GM19468 (cell line): ENCODE data around the gene CARD19.
"Not testable (repeated sequence)": the region's sequence is repeated elsewhere in the genome, so short reads cannot be mapped to it uniquely, and the experiment has no call there.

Experiments used
- ATAC-seq: cut with Tn5 transposase; IDR thresholded peaks from one replicate; pipeline ENCODE4 v1.9.1; 2021; ENCODE audit warnings: mild to moderate bottlenecking, moderate library complexity, moderate number of reproducible peaks; ENCODE audit not compliant: unreplicated experiment; ENCODE audit errors: extremely low read depth

The CARD19 gene

GRCh38 chr9:93129691-93130500 is 33.9 kb downstream of the CARD19 start:
- ATAC-seq, result no peak

GRCh38 chr9:93130861-93131481 is 35.0 kb downstream of the CARD19 start:
- ATAC-seq, result no peak

GRCh38 chr9:93131599-93132286 is 35.7 kb downstream of the CARD19 start:
- no peak for ATAC-seq

- no peak for ATAC-seq
Observed at GRCh38 chr9:93132287-93132927, 36.4 kb downstream of the CARD19 start.

GRCh38 chr9:93132946-93133680 is 37.1 kb downstream of the CARD19 start:
- no peak for ATAC-seq

GRCh38 chr9:93133681-93134014 is 37.6 kb downstream of the CARD19 start:
- no peak for ATAC-seq

- peak; percentile 61 for ATAC-seq
Observed at GRCh38 chr9:93134015-93134739, 38.2 kb downstream of the CARD19 start, which contains the start of gene NINJ1. Gene NINJ1 (minus strand): TSS chr9:93134251. CDS start chr9:93134217, 34 bp downstream.

- ATAC-seq, result no peak
Observed at GRCh38 chr9:93134740-93135444, 38.9 kb downstream of the CARD19 start.

- no peak for ATAC-seq
Observed at GRCh38 chr9:93136011-93136440, 40.0 kb downstream of the CARD19 start.

GRCh38 chr9:93137362-93137761 is 41.3 kb downstream of the CARD19 start:
- no peak for ATAC-seq

GRCh38 chr9:93138171-93138764 is 42.3 kb downstream of the CARD19 start:
- no peak for ATAC-seq

- ATAC-seq, result no peak
Observed at GRCh38 chr9:93139365-93140182, 43.6 kb downstream of the CARD19 start.

GRCh38 chr9:93141771-93142483 is 45.9 kb downstream of the CARD19 start:
- no peak for ATAC-seq

- no peak for ATAC-seq
Observed at GRCh38 chr9:93143830-93144530, 48.0 kb downstream of the CARD19 start.

GRCh38 chr9:93146696-93147095 is 50.7 kb downstream of the CARD19 start:
- not testable (repeated sequence) for ATAC-seq

- ATAC-seq, result no peak
Observed at GRCh38 chr9:93147632-93148031, 51.6 kb downstream of the CARD19 start.
